Right lobe of liver (tissue), 6 donors: ENCODE measurements around the gene PAX5. TPM values are rescaled to one million over a fixed set of nuclear protein-coding genes. Genes with fewer than 3 reads are reported as not detected.

Experiments used
- ATAC-seq, 4 donors: fragments of 200-7000 bp; cut with Tn5 transposase; one replicate each; pipeline ENCODE4 v1.9.1; 2020; ENCODE audit warnings: mild to moderate bottlenecking in 4 of 4, moderate library complexity in 4 of 4
- DNase-seq, 3 donors: peaks; one replicate each; pipeline ENCODE4 v3.0.0-alpha.2; 2020
- H3K27ac ChIP-seq, 3 donors: fragments of 200-600 bp; one replicate each; pipeline ENCODE4 v1.8.0; 2022
- H3K27me3 ChIP-seq, 2 donors: fragments of 200-600 bp; one replicate each; pipeline ENCODE4 v1.8.0; 2022
- H3K36me3 ChIP-seq, 4 donors: fragments of 200-600 bp; sonication (generic) in 1 of 4; one replicate each; pipeline versions ENCODE4 v1.5.1 to v1.8.0; 2017 to 2022; ENCODE audit warnings: control low read depth in 1 of 4
- H3K4me1 ChIP-seq, 4 donors: fragments of 200-600 bp; sonication (generic) in 1 of 4; one replicate each; pipeline versions ENCODE4 v1.5.1 to v1.8.0; 2017 to 2022; ENCODE audit warnings: control low read depth in 1 of 4
- H3K4me3 ChIP-seq, 3 donors: fragments of 200-600 bp; one replicate each; pipeline ENCODE4 v1.8.0; 2022
- H3K9me3 ChIP-seq, 4 donors: fragments of 200-600 bp; sonication (generic) in 1 of 4; one replicate each; pipeline versions ENCODE4 v1.5.1 to v1.8.0; 2017 to 2022; ENCODE audit warnings: control low read depth in 1 of 4
- CTCF ChIP-seq, 4 donors: fragments of 200-600 bp in 3 of 4; fragments of 450-650 bp in 1 of 4; IDR thresholded peaks; one replicate each; pipeline versions ENCODE4 v1.5.1 to v1.8.0; 2016 to 2022; ENCODE audit warnings: antibody characterized with exemption in 4 of 4, mild to moderate bottlenecking in 2 of 4
- POLR2A ChIP-seq: fragments of 450-650 bp; IDR thresholded peaks from one replicate; pipeline ENCODE4 v1.6.1; 2017; ENCODE audit warnings: antibody characterized with exemption, mild to moderate bottlenecking
- WGBS: methylation state at CpG from one replicate; pipeline ENCODE4 v1.1.6; 2018; ENCODE audit warnings: low coverage, low lambda C conversion rate; ENCODE audit not compliant: insufficient coverage; ENCODE audit errors: missing lambda C conversion rate; 5-methylcytosine and 5-hydroxymethylcytosine counted together
- intact Hi-C, 2 donors: fragments of 100-400 bp; cut with DNase I; formaldehyde crosslinking; loops; one replicate each; pipeline versions ENCODE4 v1.11.2 to v1.14.1; 2022
- total RNA-seq, 6 experiments: library from RNA; depleted of rRNA in 2 of 6; stranded (reverse); fragments of >200 nt in 2 of 6; fragmentation: NEBNext Ultra II Directional in 3 of 6; extraction: Animal tissue kit (Norgen Biotek cat#: 25700) in 3 of 6; gene quantifications; one replicate each; pipeline versions ENCODE4 v1.1.0 to v1.2.4, GENCODE V29; 2016 to 2023
- donor health status: DM: no; HTN: yes; CAD: no.
- donor health status: DM: no; HTN: no; CAD: no.
- donor health status: DM: no; HTN: no; CAD: no.
- donor health status: DM: no; HTN: yes; CAD: no.
- donor health status: DM: no; HTN: yes; CAD: no.

PAX5 gene
- total RNA-seq, 6 experiments from 2014 or later = 0.12 to 0.18 TPM; not detected in 4

- no peak overlapping the region for H3K4me3 ChIP-seq
- peak in 1 of 3 donors; percentile 35 for DNase-seq
- TF ChIP-seq CTCF (IDR thresholded peaks at IDR 0.05) (no peak), POLR2A (no peak)
- no peak for ATAC-seq
- no peaks in the 10 kb centered on the region for H3K36me3 ChIP-seq
- H3K9me3 ChIP-seq = no peaks in the 10 kb centered on the region
- WGBS = 91% methylated on average over 11 of the region's 12 CpGs
- intact Hi-C loops = no loop called here
- H3K27me3 ChIP-seq = no peaks in the 10 kb centered on the region
- no peaks in the 10 kb centered on the region for H3K4me1 ChIP-seq
- H3K27ac ChIP-seq = no peak overlapping the region
Measured at GRCh38 chr9:36959681-36960574, 74.1 kb downstream of the PAX5 start.

GRCh38 chr9:36956908-36957307, 77.2 kb downstream of the PAX5 start:
- Histone ChIP-seq H3K4me3 (no peak overlapping the region), H3K36me3 (no peaks in the 10 kb centered on the region), H3K27me3 (no peaks in the 10 kb centered on the region), H3K4me1 (no peaks in the 10 kb centered on the region), H3K27ac (no peak overlapping the region), H3K9me3 (no peaks in the 10 kb centered on the region)
- TF ChIP-seq POLR2A (no peak), CTCF (IDR thresholded peaks at IDR 0.05) (no peak)
- WGBS = 93% methylated on average over 3 of the region's 9 CpGs
- DNase-seq (peak in 1 of 3 donors; percentile 20), ATAC-seq (no peak)
- intact Hi-C loops = no loop called here

- ATAC-seq (no peak), DNase-seq (peak in 1 of 3 donors; percentile 17)
- Histone ChIP-seq H3K27me3 (no peaks in the 10 kb centered on the region), H3K4me1 (no peaks in the 10 kb centered on the region), H3K36me3 (no peaks in the 10 kb centered on the region), H3K9me3 (no peaks in the 10 kb centered on the region), H3K4me3 (no peak overlapping the region), H3K27ac (no peak overlapping the region)
- TF ChIP-seq CTCF (IDR thresholded peaks at IDR 0.05) = no peak
- no peak for TF ChIP-seq POLR2A
- 44% methylated on average over 2 of the region's 4 CpGs for WGBS
- intact Hi-C loops = no loop called here
Measured at GRCh38 chr9:36950389-36950788, 83.7 kb downstream of the PAX5 start.

GRCh38 chr9:36949466-36949865, 84.6 kb downstream of the PAX5 start:
- Histone ChIP-seq H3K27me3 (no peaks in the 10 kb centered on the region), H3K9me3 (no peaks in the 10 kb centered on the region), H3K4me1 (no peaks in the 10 kb centered on the region), H3K36me3 (no peaks in the 10 kb centered on the region), H3K27ac (no peak overlapping the region), H3K4me3 (no peak overlapping the region)
- 55% methylated on average over 2 of the region's 6 CpGs for WGBS
- no peak for ATAC-seq
- DNase-seq = peak in 1 of 3 donors; percentile 5
- TF ChIP-seq CTCF (IDR thresholded peaks at IDR 0.05) (no peak), POLR2A (no peak)
- intact Hi-C loops = no loop called here
